Adipose tissue (tissue), 3 donors: ENCODE measurements around the gene GALNTL6. TPM values are rescaled to one million over a fixed set of nuclear protein-coding genes. Genes with fewer than 3 reads are reported as not detected.

Source experiments
- H3K27ac ChIP-seq: one replicate; pipeline ENCODE4 v1.5.1; 2013; ENCODE audit warnings: low read depth, low read length
- WGBS, 3 donors: extraction: QIAGEN DNeasy Blood & Tissue Kit; methylation state at CpG; one replicate each; pipeline ENCODE4 v1.1.7; 2013; 5-methylcytosine and 5-hydroxymethylcytosine counted together
- polyA plus RNA-seq, 3 donors: library from polyadenylated mRNA; stranded (reverse); fragments of 200-250 nt; gene quantifications; one replicate each; pipeline ENCODE4 v1.2.3, GENCODE V29; 2013
- donor health status: healthy with polysubstance abuse.
- donor health status: Bipolar disorder and iron deficiency.
- donor health status: healthy.

Gene GALNTL6
- polyA plus RNA-seq, 3 donors = 0.01 to 0.56 (median 0.10) TPM

DNA sequence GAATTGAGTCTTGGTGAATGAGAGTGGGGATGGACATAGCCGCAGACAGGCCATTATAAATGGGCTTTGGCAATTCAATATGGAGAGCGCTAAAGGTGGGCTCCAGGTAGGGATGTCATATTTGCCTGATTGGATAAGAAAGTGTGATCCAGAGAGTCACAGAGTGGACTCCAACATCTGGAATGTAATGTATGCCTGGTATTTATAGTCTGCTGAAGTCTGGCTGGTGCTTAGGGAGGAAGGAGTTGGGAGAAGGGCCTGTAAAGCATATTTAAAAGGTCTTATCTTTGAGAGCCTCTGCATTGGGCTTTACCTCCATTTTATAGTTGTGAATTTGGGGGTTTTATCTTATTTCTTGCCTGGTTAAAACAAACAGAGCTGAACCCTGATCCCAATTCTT is 153.2 kb downstream of the GALNTL6 start:
- WGBS, 3 donors = 72 to 78% (median 78%) methylated on average over 2 of the region's 2 CpGs
- no peak overlapping the region for H3K27ac ChIP-seq

- no peak overlapping the region for H3K27ac ChIP-seq
These were observed 165.0 kb downstream of the GALNTL6 start for GRCh38 chr4:171978216-171978615.

DNA sequence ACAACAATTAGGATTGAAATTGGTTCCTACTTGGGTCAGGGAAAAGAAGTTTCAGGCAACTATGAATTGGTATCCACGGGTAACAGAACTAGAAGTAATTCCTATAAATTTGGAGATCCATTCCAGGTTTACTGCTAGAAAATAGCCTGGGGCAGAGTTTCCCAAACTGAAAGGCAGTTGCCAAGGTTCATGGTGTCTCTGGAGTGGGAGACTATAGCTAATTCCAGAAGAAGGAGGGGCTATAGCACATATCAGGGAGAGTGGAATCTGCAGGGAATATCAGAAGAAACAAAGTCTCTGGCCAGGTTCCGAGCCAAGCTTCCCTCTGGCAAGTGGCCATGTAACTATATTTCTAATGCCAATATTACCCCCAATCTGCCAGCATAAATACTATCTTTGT is 166.3 kb downstream of the GALNTL6 start:
- WGBS, 3 donors = 49 to 60% (median 53%) methylated on average over 2 of the region's 2 CpGs
- H3K27ac ChIP-seq = no peak overlapping the region

DNA sequence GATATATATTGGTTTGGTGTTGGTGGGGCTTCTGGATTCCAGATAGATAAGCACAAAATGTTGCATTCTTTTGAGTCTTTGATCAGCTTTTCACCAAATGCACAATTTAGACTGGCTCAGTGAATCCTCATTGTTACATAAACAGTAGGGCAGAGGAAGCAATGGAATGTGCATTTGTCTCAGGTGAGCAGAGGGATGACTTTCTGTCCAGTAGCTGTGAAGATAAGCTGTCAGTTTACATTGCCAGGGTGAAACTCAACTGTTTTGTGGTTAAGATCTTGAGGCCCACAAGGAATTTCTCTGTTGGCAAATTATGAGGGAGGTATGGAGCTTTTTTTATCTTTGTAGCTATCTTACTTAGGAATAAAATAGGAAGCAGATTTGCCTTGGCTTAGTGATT is 168.0 kb downstream of the GALNTL6 start:
- H3K27ac ChIP-seq = no peak overlapping the region

DNA sequence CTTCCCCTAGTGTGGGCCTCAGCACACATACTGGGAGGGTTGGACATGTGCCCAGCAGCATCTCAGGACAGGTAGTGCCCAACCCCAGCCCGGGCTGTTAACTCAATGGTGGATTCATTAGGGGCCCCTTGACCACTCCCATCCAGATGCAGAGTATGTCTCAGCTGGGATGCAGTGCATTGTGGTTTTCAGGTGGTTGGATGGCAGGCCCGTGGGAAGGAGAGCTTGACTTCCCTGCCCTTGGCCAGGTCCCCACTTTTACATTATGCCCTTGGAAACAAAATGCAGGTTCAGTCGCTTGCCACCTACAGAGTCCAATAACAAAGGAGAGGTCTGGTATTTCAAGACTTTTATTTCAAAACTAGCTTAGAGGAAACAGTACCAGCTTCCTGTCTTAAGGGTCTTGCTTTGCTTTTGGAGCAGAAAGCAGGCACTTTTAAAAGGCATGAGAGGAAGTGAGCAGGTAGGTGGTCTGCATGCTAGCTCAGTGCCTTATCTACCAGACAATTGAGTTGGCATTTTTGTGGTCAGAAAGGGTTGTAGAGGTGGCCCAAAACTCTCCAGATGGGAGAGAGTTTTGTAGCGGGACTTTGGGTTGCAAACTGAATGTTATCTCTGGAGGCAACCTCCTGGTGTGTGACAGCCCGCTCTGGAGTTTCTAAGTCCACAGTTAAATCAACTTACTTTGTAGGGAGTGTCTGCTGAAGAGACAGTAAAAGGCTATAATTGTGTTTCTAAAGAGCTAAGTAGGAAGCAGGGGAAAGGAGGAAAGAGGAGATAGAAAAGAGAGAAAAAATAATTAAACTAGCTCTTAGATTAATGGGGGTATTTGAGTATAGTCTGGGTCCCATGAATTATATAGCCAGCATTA is 171.0 kb downstream of the GALNTL6 start:
- no peak overlapping the region for H3K27ac ChIP-seq
- 71 to 78% (median 78%) methylated on average over 5 of the region's 5 CpGs for WGBS, 3 donors

- no peak overlapping the region for H3K27ac ChIP-seq
- WGBS, 3 donors = 27 to 38% (median 38%) methylated on average over 2 of the region's 2 CpGs
These were observed 171.9 kb downstream of the GALNTL6 start for GRCh38 chr4:171985129-171985528.

GRCh38 chr4:171993247-171993646 is 180.0 kb downstream of the GALNTL6 start:
- no peak overlapping the region for H3K27ac ChIP-seq
- 63 to 70% (median 64%) methylated on average over 1 of the region's 1 CpG for WGBS, 3 donors

DNA sequence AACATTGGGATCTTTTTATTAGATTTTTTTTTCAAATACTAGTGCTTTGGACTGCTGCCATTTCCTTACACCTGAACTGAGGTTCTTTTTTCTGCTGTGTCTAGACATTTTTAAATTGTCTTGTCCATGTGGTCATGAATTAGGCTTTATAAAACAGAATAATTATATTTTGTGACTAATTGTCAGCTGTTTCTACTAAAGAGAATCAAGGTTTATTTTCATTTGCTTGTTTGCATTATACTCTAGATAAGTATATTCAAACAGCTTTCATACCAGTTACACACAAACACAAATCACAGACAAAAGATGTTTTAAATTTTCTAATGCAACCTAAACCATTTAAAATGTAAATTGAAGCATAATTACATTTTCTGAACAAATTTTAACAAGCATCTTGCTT is 194.7 kb downstream of the GALNTL6 start:
- H3K27ac ChIP-seq = no peak overlapping the region

DNA sequence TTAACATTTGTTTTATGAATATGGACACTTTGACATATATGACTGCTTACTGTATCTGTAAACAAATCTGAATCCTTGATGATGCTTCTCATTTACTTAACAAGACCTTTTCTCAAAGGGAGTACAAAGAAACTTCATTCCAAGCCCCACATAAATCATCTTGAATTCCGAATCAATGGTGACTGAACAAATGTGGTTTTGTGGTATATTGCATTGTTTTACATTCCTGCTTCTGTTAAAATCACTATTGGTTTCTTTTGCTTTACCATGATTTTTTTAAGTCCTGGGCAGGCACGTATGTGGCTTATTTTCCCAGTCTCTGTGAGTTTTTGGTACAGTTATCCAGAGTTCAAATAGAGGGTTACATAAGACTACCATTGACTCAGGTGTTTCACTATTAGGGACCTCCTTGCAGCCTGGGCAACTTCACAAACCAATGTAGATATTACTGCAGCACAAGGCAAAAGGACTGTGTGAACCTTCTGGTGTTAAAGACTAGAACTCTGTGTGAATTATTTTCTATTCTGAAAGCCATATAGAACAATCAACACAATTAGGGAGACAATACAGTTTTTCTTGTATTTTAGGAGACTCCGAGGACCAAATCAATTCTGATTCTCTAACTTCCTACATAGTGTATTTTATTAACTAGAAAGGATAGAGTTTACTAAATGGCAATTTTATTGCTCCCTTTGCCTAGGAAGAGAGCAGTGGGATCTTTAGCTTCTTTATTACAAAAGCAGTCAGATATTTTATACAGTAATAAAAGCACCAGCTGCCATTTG is 196.4 kb downstream of the GALNTL6 start:
- 63 to 73% (median 65%) methylated on average over 3 of the region's 3 CpGs for WGBS, 3 donors
- H3K27ac ChIP-seq = no peak overlapping the region

GRCh38 chr4:172011196-172011595 is 198.0 kb downstream of the GALNTL6 start:
- WGBS, 3 donors = 58 to 71% (median 68%) methylated on average over 1 of the region's 1 CpG

DNA sequence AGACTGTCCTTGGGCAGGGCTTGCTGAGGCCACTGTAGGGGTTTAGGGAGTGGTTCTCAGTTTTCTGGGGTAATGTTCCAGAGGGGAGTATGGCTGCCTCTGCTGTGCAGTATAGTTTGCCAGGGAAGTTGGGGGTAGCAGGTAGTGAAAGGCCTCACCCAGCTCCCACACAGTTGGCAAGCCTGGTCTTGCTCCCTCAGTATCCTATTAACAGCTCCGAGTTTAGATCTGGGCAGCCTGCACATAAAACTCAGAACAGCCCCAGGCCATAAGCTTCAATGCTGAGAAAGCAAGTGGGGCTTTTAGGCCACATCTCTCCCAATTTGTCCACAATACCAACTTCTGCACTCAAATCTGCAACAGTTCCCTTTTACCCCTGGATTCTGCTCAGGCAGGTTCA is 205.2 kb downstream of the GALNTL6 start:
- 83 to 86% (median 83%) methylated on average over 1 of the region's 1 CpG for WGBS, 3 donors

More at GRCh38 chr4:172011196-172011595, 198.0 kb downstream of the GALNTL6 start:
- no peak overlapping the region for H3K27ac ChIP-seq

DNA sequence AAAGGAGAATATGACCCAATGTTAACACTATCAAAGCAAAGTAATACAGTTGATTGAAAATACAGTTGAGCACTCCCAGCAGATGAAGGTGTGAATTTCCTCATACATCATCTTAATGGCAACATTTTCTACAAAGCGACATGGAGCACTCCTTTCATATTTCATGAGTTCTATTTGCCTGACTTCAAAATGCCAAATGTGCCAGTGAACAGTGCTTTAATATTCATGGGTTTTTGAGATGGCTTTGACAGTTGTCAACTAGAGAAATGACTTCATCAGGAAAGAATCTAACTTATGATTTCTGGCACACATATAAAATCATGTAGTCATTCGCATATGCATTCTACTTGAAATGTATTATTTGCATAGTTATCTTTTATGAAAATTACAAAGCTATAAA is 222.4 kb downstream of the GALNTL6 start:
- 83 to 88% (median 83%) methylated on average over 2 of the region's 2 CpGs for WGBS, 3 donors
- no peak overlapping the region for H3K27ac ChIP-seq

More for the DNA sequence above, 205.2 kb downstream of the GALNTL6 start:
- H3K27ac ChIP-seq = no peak overlapping the region

GRCh38 chr4:172040766-172041165 is 227.6 kb downstream of the GALNTL6 start:
- no peak overlapping the region for H3K27ac ChIP-seq

DNA sequence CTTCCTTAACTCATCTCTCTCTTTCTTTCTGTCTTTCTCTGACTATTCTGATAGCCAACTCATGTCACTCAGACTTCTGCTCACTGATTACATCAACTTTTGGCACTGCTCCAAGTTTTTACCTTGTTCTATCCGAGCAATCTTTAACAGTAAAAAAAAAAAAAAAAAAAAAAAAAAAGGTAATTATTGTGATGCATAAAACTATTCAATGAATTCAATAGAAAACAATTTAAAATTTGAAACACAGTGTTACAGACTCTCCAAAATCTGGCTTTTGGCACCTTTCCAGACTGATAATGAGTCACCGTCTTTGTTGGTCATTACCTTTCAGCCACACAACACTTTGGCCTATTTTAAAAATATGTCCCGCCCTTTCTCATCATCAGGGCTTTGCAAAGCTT is 229.5 kb downstream of the GALNTL6 start:
- H3K27ac ChIP-seq = no peak overlapping the region
- WGBS, 3 donors = 47 to 60% (median 49%) methylated on average over 3 of the region's 3 CpGs

- 83 to 88% (median 83%) methylated on average over 2 of the region's 2 CpGs for WGBS, 3 donors
- no peak overlapping the region for H3K27ac ChIP-seq
These were observed 232.8 kb downstream of the GALNTL6 start for GRCh38 chr4:172045981-172046380.

- 63 to 78% (median 64%) methylated on average over 1 of the region's 1 CpG for WGBS, 3 donors
- H3K27ac ChIP-seq = no peak overlapping the region
These were observed 235.5 kb downstream of the GALNTL6 start for GRCh38 chr4:172048666-172049065.

- H3K27ac ChIP-seq = no peak overlapping the region
- 71 to 84% (median 73%) methylated on average over 4 of the region's 4 CpGs for WGBS, 3 donors
These were observed 237.7 kb downstream of the GALNTL6 start for GRCh38 chr4:172050911-172051310.

- no peak overlapping the region for H3K27ac ChIP-seq
- WGBS, 3 donors = 64 to 100% (median 67%) methylated on average over 1 of the region's 1 CpG
These were observed 241.8 kb downstream of the GALNTL6 start for GRCh38 chr4:172055046-172055445.

DNA sequence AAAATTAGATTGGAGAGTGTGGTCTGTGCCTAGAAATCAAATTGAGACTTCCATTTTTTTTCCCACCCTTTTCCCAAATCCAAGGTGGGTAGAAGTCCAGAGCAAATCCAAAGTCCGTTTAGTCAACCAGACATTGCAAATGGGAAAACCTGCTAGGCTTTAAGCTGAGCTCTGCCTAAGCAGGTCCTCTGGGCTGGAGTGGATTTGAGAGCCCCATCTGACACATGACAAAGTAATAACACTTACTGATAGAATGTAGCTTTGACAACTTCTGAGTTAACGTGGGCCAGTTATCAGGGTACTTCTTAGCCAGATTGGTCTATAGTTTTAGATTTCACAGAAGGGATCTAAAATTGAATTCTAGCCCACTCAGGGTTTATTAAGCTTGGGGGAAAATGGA is 242.3 kb downstream of the GALNTL6 start:
- WGBS, 3 donors = 76 to 80% (median 79%) methylated on average over 2 of the region's 2 CpGs
- H3K27ac ChIP-seq = no peak overlapping the region

- WGBS, 3 donors = 70 to 85% (median 75%) methylated on average over 1 of the region's 1 CpG
- no peak overlapping the region for H3K27ac ChIP-seq
These were observed 248.0 kb downstream of the GALNTL6 start for GRCh38 chr4:172061204-172061603.
